ENCODE data around the gene NACA2.
"Not testable (repeated sequence)": the region's sequence is repeated elsewhere in the genome, so short reads cannot be mapped to it uniquely, and the experiment has no call there.

DNA sequence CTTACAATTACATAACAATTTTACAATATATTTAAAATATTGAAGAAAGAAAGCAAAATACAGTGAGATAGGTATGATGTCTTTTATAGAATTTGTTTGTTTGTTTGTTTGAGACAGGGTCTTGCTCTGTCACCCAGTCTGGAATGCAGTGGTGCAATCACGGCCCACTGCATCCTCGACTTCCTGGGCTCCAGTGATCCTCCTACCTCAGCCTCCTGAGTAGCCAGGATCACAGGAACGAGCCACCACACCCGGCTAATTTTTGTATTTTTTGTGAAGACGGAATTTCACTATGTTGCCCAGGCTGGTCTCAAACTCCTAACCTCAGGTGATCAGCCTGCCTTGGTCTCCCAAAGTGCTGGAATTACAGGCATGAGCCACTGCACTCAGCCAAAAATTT is 21.5 kb downstream of the NACA2 start:
- TF ChIP-seq EZH2 (IDR thresholded peaks at IDR 0.05; ENCODE audit: low read depth, low read length, severe bottlenecking); POLR2AphosphoS5 (IDR thresholded peaks at IDR 0.05; ENCODE audit: low read depth, low read length); EP300 (IDR thresholded peaks at IDR 0.05; ENCODE audit: borderline replicate concordance in 1 of 2, low read depth in 2 of 2, low read length in 2 of 2); CEBPB (IDR thresholded peaks at IDR 0.05; ENCODE audit: low read depth, low read length); CREB1 (IDR thresholded peaks at IDR 0.05); HDAC6 (IDR thresholded peaks at IDR 0.05; ENCODE audit: low read depth, low read length); GTF2F1 (IDR thresholded peaks at IDR 0.05; ENCODE audit: borderline replicate concordance, low read depth, low read length); ZNF274 (IDR thresholded peaks at IDR 0.05; ENCODE audit: borderline replicate concordance, extremely low read depth, low read length); RNF2 (IDR thresholded peaks at IDR 0.05; ENCODE audit: borderline replicate concordance, low read depth, low read length, missing control alignments, poor library complexity, severe bottlenecking); RAD21 (IDR thresholded peaks at IDR 0.05 in 1 of 2, conservative IDR thresholded peaks at IDR 0.05 in 1 of 2; ENCODE audit: low read depth in 2 of 2, low read length in 2 of 2): not testable (repeated sequence)
- TF ChIP-seq, protein P1, sequence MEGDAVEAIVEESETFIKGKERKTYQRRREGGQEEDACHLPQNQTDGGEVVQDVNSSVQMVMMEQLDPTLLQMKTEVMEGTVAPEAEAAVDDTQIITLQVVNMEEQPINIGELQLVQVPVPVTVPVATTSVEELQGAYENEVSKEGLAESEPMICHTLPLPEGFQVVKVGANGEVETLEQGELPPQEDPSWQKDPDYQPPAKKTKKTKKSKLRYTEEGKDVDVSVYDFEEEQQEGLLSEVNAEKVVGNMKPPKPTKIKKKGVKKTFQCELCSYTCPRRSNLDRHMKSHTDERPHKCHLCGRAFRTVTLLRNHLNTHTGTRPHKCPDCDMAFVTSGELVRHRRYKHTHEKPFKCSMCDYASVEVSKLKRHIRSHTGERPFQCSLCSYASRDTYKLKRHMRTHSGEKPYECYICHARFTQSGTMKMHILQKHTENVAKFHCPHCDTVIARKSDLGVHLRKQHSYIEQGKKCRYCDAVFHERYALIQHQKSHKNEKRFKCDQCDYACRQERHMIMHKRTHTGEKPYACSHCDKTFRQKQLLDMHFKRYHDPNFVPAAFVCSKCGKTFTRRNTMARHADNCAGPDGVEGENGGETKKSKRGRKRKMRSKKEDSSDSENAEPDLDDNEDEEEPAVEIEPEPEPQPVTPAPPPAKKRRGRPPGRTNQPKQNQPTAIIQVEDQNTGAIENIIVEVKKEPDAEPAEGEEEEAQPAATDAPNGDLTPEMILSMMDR (IDR thresholded peaks at IDR 0.05; ENCODE audit: control extremely low read depth in 1 of 3, insufficient read depth in 1 of 3, low read depth in 1 of 3, low read length in 3 of 3): not testable (repeated sequence)
- TF ChIP-seq, protein P2, sequence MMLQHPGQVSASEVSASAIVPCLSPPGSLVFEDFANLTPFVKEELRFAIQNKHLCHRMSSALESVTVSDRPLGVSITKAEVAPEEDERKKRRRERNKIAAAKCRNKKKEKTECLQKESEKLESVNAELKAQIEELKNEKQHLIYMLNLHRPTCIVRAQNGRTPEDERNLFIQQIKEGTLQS (IDR thresholded peaks at IDR 0.05; ENCODE audit: insufficient read depth, low read depth, low read length): not testable (repeated sequence)
